Endothelial cell (in vitro differentiated cells): Measurements from ENCODE around the gene NEU4. TPM values are rescaled to one million over a fixed set of nuclear protein-coding genes. Genes with fewer than 3 reads are reported as not detected.
A peak's percentile ranks its signal among the peaks of the same experiment; 100 is the strongest.

ENCODE experiments used
- DNase-seq: peaks from one replicate; pipeline ENCODE4 v3.0.0; 2021; ENCODE audit warnings: low spot score
- H3K27ac Mint-ChIP-seq: one replicate; pipeline ENCODE4 v1.8.0; 2021; ENCODE audit warnings: mixed read lengths, inconsistent platforms; ENCODE audit not compliant: unreplicated experiment
- H3K27me3 Mint-ChIP-seq: one replicate; pipeline ENCODE4 v1.8.0; 2021; ENCODE audit warnings: mild to moderate bottlenecking, moderate library complexity, mixed read lengths, inconsistent platforms; ENCODE audit not compliant: unreplicated experiment
- H3K36me3 Mint-ChIP-seq: one replicate; pipeline ENCODE4 v1.8.0; 2021; ENCODE audit warnings: mild to moderate bottlenecking, low read depth, mixed read lengths, inconsistent platforms; ENCODE audit not compliant: unreplicated experiment
- H3K4me1 Mint-ChIP-seq: one replicate; pipeline ENCODE4 v1.8.0; 2021; ENCODE audit warnings: mild to moderate bottlenecking, mixed read lengths, inconsistent platforms; ENCODE audit not compliant: unreplicated experiment
- H3K4me3 Mint-ChIP-seq: one replicate; pipeline ENCODE4 v1.8.0; 2021; ENCODE audit warnings: mild to moderate bottlenecking, mixed read lengths, inconsistent platforms; ENCODE audit not compliant: unreplicated experiment
- H3K9me3 Mint-ChIP-seq: one replicate; pipeline ENCODE4 v1.8.0; 2021; ENCODE audit warnings: mixed read lengths, inconsistent platforms; ENCODE audit not compliant: unreplicated experiment
- total RNA-seq: library from RNA; stranded (reverse); fragmentation: NEBNext Ultra II Directional; extraction: Animal tissue kit (Norgen Biotek cat#: 25700); gene quantifications from one replicate; pipeline ENCODE4 v1.2.1, GENCODE V29; 2021; ENCODE audit not compliant: unreplicated experiment
- TF ChIP-seq, protein P1 (sequence below): fragments of 200-600 bp; sonication (generic); IDR thresholded peaks from one replicate; pipeline ENCODE4 v1.5.0; 2021; ENCODE audit warnings: antibody characterized with exemption; ENCODE audit not compliant: unreplicated experiment

NEU4 gene
- total RNA-seq, 1 donor from 2014 or later = 0.33 TPM

DNA sequence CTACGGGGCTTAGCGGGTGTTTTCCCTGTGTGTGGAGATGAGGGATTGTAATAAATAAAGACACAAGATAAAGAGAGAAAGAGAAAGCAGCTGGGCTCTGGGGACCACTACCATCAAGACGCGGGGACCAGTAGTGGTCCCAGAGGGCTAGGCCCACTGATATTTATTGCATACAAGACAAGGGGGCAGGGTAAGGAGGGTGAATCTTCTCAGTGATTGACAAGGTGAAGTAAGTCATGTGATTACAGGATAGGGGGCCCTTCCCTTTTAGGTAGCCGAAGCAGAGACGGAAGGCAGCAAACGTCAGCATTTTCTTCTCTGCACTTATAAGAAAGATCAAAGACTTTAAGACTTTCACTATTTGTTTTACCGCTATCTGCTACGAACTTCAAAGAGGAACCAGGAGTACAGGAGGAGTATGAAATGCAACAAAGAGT lies 36.9 kb upstream of the NEU4 start:
- Mint-ChIP-seq H3K27ac (peak overlapping the region; percentile 25), H3K4me3 (no peak overlapping the region), H3K27me3 (no peaks in the 10 kb centered on the region), H3K4me1 (peaks cover 2% of the 10 kb centered on the region), H3K9me3 (no peaks in the 10 kb centered on the region), H3K36me3 (peaks cover 3% of the 10 kb centered on the region)
- no peak for DNase-seq
- TF ChIP-seq, protein P1, sequence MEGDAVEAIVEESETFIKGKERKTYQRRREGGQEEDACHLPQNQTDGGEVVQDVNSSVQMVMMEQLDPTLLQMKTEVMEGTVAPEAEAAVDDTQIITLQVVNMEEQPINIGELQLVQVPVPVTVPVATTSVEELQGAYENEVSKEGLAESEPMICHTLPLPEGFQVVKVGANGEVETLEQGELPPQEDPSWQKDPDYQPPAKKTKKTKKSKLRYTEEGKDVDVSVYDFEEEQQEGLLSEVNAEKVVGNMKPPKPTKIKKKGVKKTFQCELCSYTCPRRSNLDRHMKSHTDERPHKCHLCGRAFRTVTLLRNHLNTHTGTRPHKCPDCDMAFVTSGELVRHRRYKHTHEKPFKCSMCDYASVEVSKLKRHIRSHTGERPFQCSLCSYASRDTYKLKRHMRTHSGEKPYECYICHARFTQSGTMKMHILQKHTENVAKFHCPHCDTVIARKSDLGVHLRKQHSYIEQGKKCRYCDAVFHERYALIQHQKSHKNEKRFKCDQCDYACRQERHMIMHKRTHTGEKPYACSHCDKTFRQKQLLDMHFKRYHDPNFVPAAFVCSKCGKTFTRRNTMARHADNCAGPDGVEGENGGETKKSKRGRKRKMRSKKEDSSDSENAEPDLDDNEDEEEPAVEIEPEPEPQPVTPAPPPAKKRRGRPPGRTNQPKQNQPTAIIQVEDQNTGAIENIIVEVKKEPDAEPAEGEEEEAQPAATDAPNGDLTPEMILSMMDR = no peak

DNA sequence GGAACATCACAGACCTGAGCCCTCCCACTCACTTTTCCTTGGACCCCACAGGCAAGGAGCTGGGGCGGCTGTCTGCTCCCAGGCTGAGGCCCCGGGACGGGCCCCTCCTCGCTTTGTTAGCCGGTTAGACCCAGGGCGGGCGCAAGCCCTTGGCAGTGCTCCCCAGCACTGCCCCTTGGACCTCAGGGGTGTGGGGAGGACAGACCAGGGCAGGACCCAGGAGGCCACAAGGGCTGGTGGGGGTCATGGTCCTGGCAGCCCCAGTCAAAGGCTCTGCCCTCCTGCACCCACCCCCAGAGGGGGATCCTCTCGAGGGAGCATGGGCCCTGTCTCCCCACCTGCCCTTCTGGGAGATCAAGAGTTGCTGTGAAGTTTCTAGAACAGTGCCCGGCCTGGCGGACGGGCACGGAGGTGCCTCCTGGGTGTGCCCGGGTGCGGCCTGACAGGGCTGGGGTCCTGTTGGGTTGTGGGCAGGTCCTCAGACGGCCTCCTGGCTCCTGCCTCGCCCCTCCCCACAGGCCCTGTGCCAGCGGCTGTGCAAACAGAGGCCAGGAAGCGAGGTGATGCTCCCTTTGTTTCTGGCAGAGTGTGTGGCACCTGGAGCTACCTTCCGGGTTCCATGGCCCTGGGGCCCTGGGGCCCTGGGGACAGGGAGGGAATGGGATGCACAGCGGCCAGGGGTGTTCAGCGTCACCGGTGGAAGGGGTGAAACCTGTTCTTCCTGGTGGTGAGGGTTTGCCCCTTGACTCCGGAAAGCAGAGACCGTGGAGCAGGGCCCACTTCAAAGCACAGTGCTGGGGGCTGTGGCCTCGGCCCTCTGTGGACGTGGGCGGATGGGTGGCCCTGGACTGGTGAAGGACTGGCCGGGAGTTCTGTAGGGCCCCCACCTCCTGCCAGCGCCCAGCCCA lies 35.2 kb upstream of the NEU4 start:
- peaks cover 3% of the 10 kb centered on the region for H3K36me3 Mint-ChIP-seq
- TF ChIP-seq, protein P1 = no peak
- peaks cover 5% of the 10 kb centered on the region for H3K27me3 Mint-ChIP-seq
- peak; percentile 2 for DNase-seq
- H3K4me1 Mint-ChIP-seq = peaks cover 2% of the 10 kb centered on the region
- H3K27ac Mint-ChIP-seq = no peak overlapping the region
- no peak overlapping the region for H3K4me3 Mint-ChIP-seq
- no peaks in the 10 kb centered on the region for H3K9me3 Mint-ChIP-seq

DNA sequence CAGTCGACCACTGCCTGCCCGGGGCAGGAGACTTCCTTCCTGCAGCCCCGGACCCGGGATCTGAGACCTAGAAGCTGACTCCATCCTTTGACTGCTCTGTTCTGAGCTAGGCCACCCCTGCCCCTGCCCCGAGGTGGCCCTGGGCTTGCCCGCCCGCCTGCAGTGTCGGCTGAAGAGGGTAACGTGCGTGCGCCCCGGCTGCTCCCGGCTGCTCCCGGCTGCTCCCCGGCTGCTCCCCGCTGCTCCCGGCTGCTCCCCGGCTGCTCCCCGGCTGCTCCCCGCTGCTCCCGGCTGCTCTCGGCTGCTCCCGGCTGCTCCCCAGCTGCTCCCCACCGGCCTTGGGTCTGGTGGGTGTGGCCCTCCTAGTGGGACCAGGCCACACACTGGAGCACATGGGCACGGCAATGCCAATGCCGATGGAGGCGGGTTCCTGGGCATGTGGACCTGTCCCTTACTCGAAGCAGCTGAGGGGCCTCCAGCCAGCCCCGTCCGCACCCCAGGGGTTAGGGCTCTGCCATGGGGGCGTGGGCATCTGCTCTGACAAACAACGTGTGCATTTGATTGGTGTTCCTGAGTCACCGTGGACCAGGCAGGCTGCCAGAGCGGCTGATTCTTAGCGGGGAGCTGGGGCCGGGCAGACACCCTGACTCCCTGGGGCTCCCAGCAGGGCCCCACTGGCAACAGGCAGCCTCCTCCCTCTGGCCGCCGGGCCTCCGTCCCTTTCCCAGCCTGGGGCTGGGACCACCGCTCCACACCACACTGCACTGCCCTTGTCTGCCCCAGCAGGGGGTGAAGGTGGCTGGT lies 34.4 kb upstream of the NEU4 start:
- TF ChIP-seq, protein P1 = no peak
- Mint-ChIP-seq H3K27me3 (peaks cover 5% of the 10 kb centered on the region), H3K9me3 (no peaks in the 10 kb centered on the region), H3K4me3 (no peak overlapping the region), H3K4me1 (peaks cover 2% of the 10 kb centered on the region), H3K36me3 (peaks cover 3% of the 10 kb centered on the region), H3K27ac (no peak overlapping the region)
- peak; percentile 2 for DNase-seq

GRCh38 chr2:241775223-241776177 lies 33.5 kb upstream of the NEU4 start:
- no peak overlapping the region for H3K27ac Mint-ChIP-seq
- peaks cover 5% of the 10 kb centered on the region for H3K27me3 Mint-ChIP-seq
- peak; percentile 2 for DNase-seq
- H3K4me1 Mint-ChIP-seq = peaks cover 2% of the 10 kb centered on the region
- H3K9me3 Mint-ChIP-seq = no peaks in the 10 kb centered on the region
- TF ChIP-seq, protein P1 = no peak
- H3K36me3 Mint-ChIP-seq = peaks cover 3% of the 10 kb centered on the region
- no peak overlapping the region for H3K4me3 Mint-ChIP-seq
